Measurements from ENCODE around the gene SLC12A7.
"Not testable (repeated sequence)": the region's sequence is repeated elsewhere in the genome, so short reads cannot be mapped to it uniquely, and the experiment has no call there.

SLC12A7 gene

GRCh38 chr5:1106385-1107166 lies 5.3 kb downstream of the SLC12A7 start:
- peak; percentile 60 to 79 for DNase-seq
- TF ChIP-seq POLR2A (IDR thresholded peaks at IDR 0.05; ENCODE audit: low read length) = peak; percentile 13
- TF ChIP-seq GATA1 (IDR thresholded peaks at IDR 0.05; ENCODE audit: low read depth, low read length) = no peak

GRCh38 chr5:1105350-1106265 lies 6.3 kb downstream of the SLC12A7 start:
- TF ChIP-seq GATA1 (IDR thresholded peaks at IDR 0.05; ENCODE audit: low read depth, low read length) (no peak), POLR2A (IDR thresholded peaks at IDR 0.05; ENCODE audit: low read length) (peak; percentile 28)
- DNase-seq = peak; percentile 90

GRCh38 chr5:1104327-1105006 lies 7.4 kb downstream of the SLC12A7 start:
- DNase-seq = peak; percentile 59 to 67
- TF ChIP-seq POLR2A (IDR thresholded peaks at IDR 0.05; ENCODE audit: low read length) = no peak
- TF ChIP-seq GATA1 (IDR thresholded peaks at IDR 0.05; ENCODE audit: low read depth, low read length) = no peak

- TF ChIP-seq POLR2A (IDR thresholded peaks at IDR 0.05; ENCODE audit: low read length) = no peak
- no peak for TF ChIP-seq GATA1 (IDR thresholded peaks at IDR 0.05; ENCODE audit: low read depth, low read length)
- peak; percentile 73 to 83 for DNase-seq
Measured at GRCh38 chr5:1103505-1104326, 8.1 kb downstream of the SLC12A7 start.

GRCh38 chr5:1103093-1103492 lies 8.8 kb downstream of the SLC12A7 start:
- no peak for TF ChIP-seq GATA1 (IDR thresholded peaks at IDR 0.05; ENCODE audit: low read depth, low read length)
- no peak for TF ChIP-seq POLR2A (IDR thresholded peaks at IDR 0.05; ENCODE audit: low read length)
- no peak for DNase-seq

- DNase-seq = peak; percentile 34 to 40
- TF ChIP-seq POLR2A (IDR thresholded peaks at IDR 0.05; ENCODE audit: low read length) (no peak), GATA1 (IDR thresholded peaks at IDR 0.05; ENCODE audit: low read depth, low read length) (no peak)
Measured at GRCh38 chr5:1101961-1102713, 9.7 kb downstream of the SLC12A7 start.

GRCh38 chr5:1100664-1101574 lies 10.9 kb downstream of the SLC12A7 start:
- TF ChIP-seq GATA1 (IDR thresholded peaks at IDR 0.05; ENCODE audit: low read depth, low read length) (no peak), POLR2A (IDR thresholded peaks at IDR 0.05; ENCODE audit: low read length) (no peak)
- DNase-seq = no peak

- DNase-seq = no peak
- TF ChIP-seq GATA1 (IDR thresholded peaks at IDR 0.05; ENCODE audit: low read depth, low read length) (no peak), POLR2A (IDR thresholded peaks at IDR 0.05; ENCODE audit: low read length) (no peak)
Measured at GRCh38 chr5:1099926-1100663, 11.8 kb downstream of the SLC12A7 start.

GRCh38 chr5:1098986-1099597 lies 12.8 kb downstream of the SLC12A7 start:
- TF ChIP-seq POLR2A (IDR thresholded peaks at IDR 0.05; ENCODE audit: low read length) (no peak), GATA1 (IDR thresholded peaks at IDR 0.05; ENCODE audit: low read depth, low read length) (no peak)
- no peak for DNase-seq

GRCh38 chr5:1097988-1098385 lies 13.9 kb downstream of the SLC12A7 start:
- not testable (repeated sequence) for DNase-seq
